Heart right ventricle (tissue), 16 donors: ENCODE data around the gene NGDN. TPM values are rescaled to one million over a fixed set of nuclear protein-coding genes. Genes with fewer than 3 reads are reported as not detected.
"Not testable (repeated sequence)": the region's sequence is repeated elsewhere in the genome, so short reads cannot be mapped to it uniquely, and the experiment has no call there.

ENCODE experiments used
- ATAC-seq, 8 donors: fragments of 200-7000 bp; cut with Tn5 transposase; one replicate each; pipeline ENCODE4 v1.9.1; 2020; ENCODE audit warnings: mild to moderate bottlenecking in 8 of 8, moderate library complexity in 8 of 8, moderate number of reproducible peaks in 1 of 8
- DNase-seq, 2 donors: peaks; one replicate each; pipeline ENCODE4 v3.0.0-alpha.2; 2020
- H3K27ac ChIP-seq, 10 donors: fragments of 200-600 bp; sonication (generic) in 2 of 10; one replicate each; pipeline versions ENCODE4 v1.5.0 to v1.8.0; 2020 to 2022; ENCODE audit warnings: mild to moderate bottlenecking in 3 of 10
- H3K27me3 ChIP-seq, 7 donors: fragments of 200-600 bp; one replicate each; pipeline ENCODE4 v1.8.0; 2021 to 2022; ENCODE audit warnings: mild to moderate bottlenecking in 2 of 7
- H3K36me3 ChIP-seq, 9 donors: fragments of 200-600 bp; sonication (generic) in 1 of 9; one replicate each; pipeline versions ENCODE4 v1.5.0 to v1.8.0; 2020 to 2022; ENCODE audit warnings: mild to moderate bottlenecking in 2 of 9
- H3K4me1 ChIP-seq, 9 donors: fragments of 200-600 bp; sonication (generic) in 1 of 9; one replicate each; pipeline versions ENCODE4 v1.5.0 to v1.8.0; 2020 to 2022; ENCODE audit warnings: mild to moderate bottlenecking in 4 of 9
- H3K4me3 ChIP-seq, 10 donors: fragments of 200-600 bp; sonication (generic) in 2 of 10; one replicate each; pipeline versions ENCODE4 v1.5.0 to v1.8.0; 2020 to 2022; ENCODE audit warnings: mild to moderate bottlenecking in 7 of 10, moderate library complexity in 2 of 10
- H3K9me3 ChIP-seq, 11 donors: fragments of 200-600 bp in 10 of 11; sonication (generic) in 2 of 11; one replicate each; pipeline versions ENCODE4 v1.5.0 to v1.8.0; 2013 to 2022; ENCODE audit warnings: mild to moderate bottlenecking in 2 of 11, control low read depth in 1 of 11, moderate library complexity in 1 of 11
- CTCF ChIP-seq, 9 donors: fragments of 200-600 bp; sonication (generic) in 2 of 9; IDR thresholded peaks; one replicate each; pipeline versions ENCODE4 v1.5.0 to v1.8.0; 2021 to 2022; ENCODE audit warnings: antibody characterized with exemption in 9 of 9, mild to moderate bottlenecking in 5 of 9, moderate library complexity in 1 of 9
- WGBS, 2 donors: extraction: QIAGEN DNeasy Blood & Tissue Kit; methylation state at CpG; one replicate each; pipeline ENCODE4 v1.1.7; 2013; ENCODE audit warnings: inconsistent platforms in 1 of 2; 5-methylcytosine and 5-hydroxymethylcytosine counted together
- intact Hi-C, 10 donors: fragments of 100-400 bp; cut with DNase I; formaldehyde crosslinking; loops; one replicate each; pipeline versions ENCODE4 v1.11.1 to v1.14.2; 2022
- polyA plus RNA-seq, 2 donors: library from polyadenylated mRNA; stranded (reverse); fragments of 200-250 nt; gene quantifications; one replicate each; pipeline ENCODE4 v1.2.3, GENCODE V29; 2013
- total RNA-seq, 10 donors: library from RNA; stranded (reverse); fragmentation: NEBNext Ultra II Directional in 3 of 10; extraction: Animal tissue kit (Norgen Biotek cat#: 25700) in 3 of 10; gene quantifications; one replicate each; pipeline versions ENCODE4 v1.2.1 to v1.2.4, GENCODE V29; 2021 to 2023
- donor health status: Arrhythmogenic right ventricular cardiomyopathy.
- donor health status: ischemic (EF 13 %, LVEDD 7.1; RV severe dilation, severe dysfunction).
- donor health status: healthy with polysubstance abuse.
- donor health status: DM: no; HTN: yes; CAD: no.
- donor health status: DM: no; HTN: no; CAD: no.
- donor health status: ischemic (EF 25% LVEDD 6.9; RV normal size, moderate dysfunction).
- donor health status: ischemic (EF 25% LVEDD 5.7; RV mildly dilated, moderate dysfunction).
- donor health status: healthy.
- donor health status: DM: yes; HTN: yes; CAD: no.
- donor health status: Ischemic cardiomyopathy.
- donor health status: ischemic (EF 35%, LVEDD 5.7; RV mildly dilated, moderate dysfunction).
- donor health status: nonischemic (EF 11% LVEDD 7.7; RV severe dilation, severe dysfunction).
- donor health status: DM: yes; HTN: yes; CAD: no.
- donor health status: PGD.
- donor health status: ischemic (EF 29% LVEDD 5.4; RV normal size, mild dysfunction).
- donor health status: nonischemic (EF 23%, LVEDD 6.1; RV moderate dilation, normal function).

Gene NGDN
- total and polyA plus RNA-seq, 12 donors: 14.4 to 40.5 (median 17.9) TPM

- peak overlapping the region in 1 of 10 donors; percentile 14 for H3K4me3 ChIP-seq
- peaks cover 0 to 59% (median 8%) of the 10 kb centered on the region in 9 donors for H3K36me3 ChIP-seq
- WGBS, 2 donors: 44 to 48% methylated on average over 10 of the region's 10 CpGs
- H3K27me3 ChIP-seq: no peaks in the 10 kb centered on the region
- DNase-seq: no peak
- TF ChIP-seq CTCF (IDR thresholded peaks at IDR 0.05): no peak
- intact Hi-C loops: no loop called here
- H3K4me1 ChIP-seq: peaks cover 0 to 26% (median 0%) of the 10 kb centered on the region in 9 donors
- peak overlapping the region in 2 of 10 donors; percentile 11 to 56 for H3K27ac ChIP-seq
- no peak for ATAC-seq
- no peaks in the 10 kb centered on the region for H3K9me3 ChIP-seq
These were observed 44.3 kb upstream of the NGDN start for GRCh38 chr14:23425169-23425568.

- intact Hi-C loops, H3K9me3 ChIP-seq, H3K27me3 ChIP-seq, H3K27ac ChIP-seq: not testable (repeated sequence)
- DNase-seq (peak in 1 of 2 donors; percentile 8), ATAC-seq (peak in 1 of 8 donors; percentile 0)
- Histone ChIP-seq H3K36me3 (peaks cover 0 to 59% (median 5%) of the 10 kb centered on the region in 9 donors), H3K4me3 (peak overlapping the region in 1 of 10 donors; percentile 14), H3K4me1 (peaks cover 0 to 21% (median 0%) of the 10 kb centered on the region in 9 donors)
- 47 to 64% methylated on average over 6 of the region's 6 CpGs for WGBS, 2 donors
These were observed 43.7 kb upstream of the NGDN start for GRCh38 chr14:23425798-23426197.

GRCh38 chr14:23428686-23429495, 40.6 kb upstream of the NGDN start:
- no peaks in the 10 kb centered on the region for H3K27me3 ChIP-seq
- TF ChIP-seq CTCF (IDR thresholded peaks at IDR 0.05): no peak
- peak overlapping the region in 3 of 10 donors; percentile 3 to 58 (median 47) for H3K4me3 ChIP-seq
- H3K4me1 ChIP-seq: peaks cover 0 to 3% (median 0%) of the 10 kb centered on the region in 9 donors
- peak overlapping the region in 1 of 10 donors; percentile 96 for H3K27ac ChIP-seq
- no peaks in the 10 kb centered on the region for H3K9me3 ChIP-seq
- H3K36me3 ChIP-seq: peaks cover 0 to 67% (median 20%) of the 10 kb centered on the region in 9 donors
- 53 to 62% methylated on average over 13 of the region's 13 CpGs for WGBS, 2 donors
- DNase-seq (peak in 1 of 2 donors; percentile 17), ATAC-seq (peak in 5 of 8 donors; percentile 1 to 15 (median 7))
- intact Hi-C loops: no loop called here

GRCh38 chr14:23430016-23430722, 39.3 kb upstream of the NGDN start:
- Histone ChIP-seq H3K4me1 (peaks cover 0 to 3% (median 0%) of the 10 kb centered on the region in 9 donors), H3K9me3 (no peaks in the 10 kb centered on the region), H3K27ac (peak overlapping the region in 5 of 10 donors; percentile 12 to 96 (median 61)), H3K27me3 (no peaks in the 10 kb centered on the region), H3K36me3 (peaks cover 0 to 77% (median 21%) of the 10 kb centered on the region in 9 donors), H3K4me3 (peak overlapping the region in 3 of 10 donors; percentile 21 to 58 (median 47))
- ATAC-seq: no peak
- DNase-seq: peak in 1 of 2 donors; percentile 7
- no peak for TF ChIP-seq CTCF (IDR thresholded peaks at IDR 0.05)
- 47 to 53% methylated on average over 10 of the region's 10 CpGs for WGBS, 2 donors
- intact Hi-C loops: no loop called here
